HFFc6 (cell line): ENCODE results near the gene ARF6. TPM values are rescaled to one million over a fixed set of nuclear protein-coding genes. Genes with fewer than 3 reads are reported as not detected.

Experiments
- DNase-seq: peaks from one replicate; pipeline ENCODE4 v3.0.0-alpha.2; 2018
- H3K27ac Mint-ChIP-seq: 2 replicates; pipeline ENCODE4 v1.8.0; 2020; ENCODE audit warnings: mild to moderate bottlenecking, mixed read lengths
- H3K27me3 Mint-ChIP-seq: 2 replicates; pipeline ENCODE4 v1.8.0; 2021; ENCODE audit warnings: mild to moderate bottlenecking, moderate library complexity, mixed read lengths; ENCODE audit not compliant: insufficient read depth
- H3K36me3 Mint-ChIP-seq: 2 replicates; pipeline ENCODE4 v1.8.0; 2021; ENCODE audit warnings: low read depth, mixed read lengths
- H3K4me1 Mint-ChIP-seq: 2 replicates; pipeline ENCODE4 v1.8.0; 2020; ENCODE audit warnings: low read depth, mixed read lengths
- H3K4me3 Mint-ChIP-seq: 2 replicates; pipeline ENCODE4 v1.8.0; 2020; ENCODE audit warnings: mild to moderate bottlenecking, moderate library complexity, mixed read lengths
- H3K9me3 Mint-ChIP-seq: 2 replicates; pipeline ENCODE4 v1.8.0; 2020; ENCODE audit warnings: mild to moderate bottlenecking, mixed read lengths
- CTCF ChIP-seq: fragments of 200-600 bp; sonication (generic); IDR thresholded peaks from 2 replicates; pipeline ENCODE4 v1.5.0; 2021; ENCODE audit warnings: antibody characterized with exemption, mild to moderate bottlenecking
- total RNA-seq, 6 experiments: library from RNA; stranded (reverse); fragmentation: NEBNext Ultra II Directional; extraction: Animal tissue kit (Norgen Biotek cat#: 25700); gene quantifications; 2 replicates in 1 of 6; 3 replicates in 5 of 6; pipeline ENCODE4 v1.2.3, GENCODE V29; 2021

Gene ARF6
- total RNA-seq, 6 experiments from 2014 or later, result 92.2 to 111 (median 94.7) TPM

DNA sequence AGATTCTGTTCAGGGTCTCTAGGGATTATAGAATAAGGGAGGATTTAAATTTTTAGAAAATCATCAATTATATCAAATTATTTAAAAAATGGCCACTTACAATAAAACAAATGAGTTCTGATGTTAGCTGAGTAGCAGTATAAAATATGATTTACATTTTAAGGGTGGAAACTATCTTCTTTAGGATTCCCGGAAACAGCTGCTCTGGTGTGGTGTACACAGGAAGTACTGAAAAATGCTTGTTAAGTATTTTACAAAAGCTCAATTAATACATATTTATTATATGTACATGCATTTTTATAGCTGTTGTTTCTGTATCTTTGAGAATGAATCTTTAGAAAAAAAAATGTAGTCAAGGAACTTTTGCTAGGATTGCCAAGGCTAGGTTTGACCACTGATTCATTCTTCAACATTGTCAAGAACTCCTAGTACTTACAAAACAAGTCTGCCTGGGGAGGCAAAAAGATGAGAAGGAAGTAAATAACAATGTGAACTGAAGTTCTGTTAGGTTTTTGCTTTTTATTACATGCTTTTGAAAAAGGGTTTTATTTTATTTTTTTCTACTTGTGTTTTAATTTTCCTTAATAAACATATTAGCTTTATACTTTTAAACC lies 48.0 kb downstream of the ARF6 start:
- H3K36me3 Mint-ChIP-seq, result peaks cover 18% of the 10 kb centered on the region
- H3K27ac Mint-ChIP-seq, result peak overlapping the region; percentile 14

DNA sequence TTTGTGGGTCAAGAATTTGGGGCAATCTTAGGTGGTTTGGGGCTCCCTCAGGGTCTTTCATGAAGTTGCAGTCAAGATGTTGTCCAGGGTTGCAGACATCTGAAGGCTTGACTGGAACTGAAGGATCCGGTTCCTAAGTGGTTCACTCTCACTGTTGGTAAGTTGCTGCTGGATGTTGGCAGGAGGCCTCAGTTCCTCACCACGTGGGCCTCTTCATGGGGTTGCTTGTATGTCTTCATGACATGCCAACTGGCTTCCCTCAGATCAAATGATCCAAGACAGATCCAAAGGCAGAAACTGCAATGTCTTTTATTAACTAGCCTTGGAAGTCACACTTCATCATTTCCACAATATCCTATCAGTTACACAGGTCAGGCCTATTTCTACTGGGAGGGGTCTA lies 49.2 kb downstream of the ARF6 start:
- peaks cover 9% of the 10 kb centered on the region; the same call in 1 of the 2 replicates for H3K36me3 Mint-ChIP-seq
- H3K4me3 Mint-ChIP-seq, result no peak overlapping the region
- peaks cover 9% of the 10 kb centered on the region for H3K9me3 Mint-ChIP-seq
- H3K4me1 Mint-ChIP-seq, result peaks cover 38% of the 10 kb centered on the region
- no peak for DNase-seq
- no peaks in the 10 kb centered on the region; the same call in none of the 2 replicates for H3K27me3 Mint-ChIP-seq
- no peak overlapping the region for H3K27ac Mint-ChIP-seq
- no peak for TF ChIP-seq CTCF

More for the DNA sequence above, 48.0 kb downstream of the ARF6 start:
- H3K4me3 Mint-ChIP-seq, result no peak overlapping the region
- peaks cover 17% of the 10 kb centered on the region for H3K9me3 Mint-ChIP-seq
- no peak for TF ChIP-seq CTCF
- DNase-seq, result peak; percentile 63
- peaks cover 26% of the 10 kb centered on the region for H3K4me1 Mint-ChIP-seq
- H3K27me3 Mint-ChIP-seq, result no peaks in the 10 kb centered on the region; the same call in none of the 2 replicates

- Mint-ChIP-seq H3K4me1 (peaks cover 55% of the 10 kb centered on the region), H3K4me3 (no peak overlapping the region), H3K27me3 (peaks cover 2% of the 10 kb centered on the region; the same call in 1 of the 2 replicates), H3K9me3 (no peaks in the 10 kb centered on the region; the same call in 1 of the 2 replicates), H3K36me3 (peaks cover under 1% of the 10 kb centered on the region; the same call in 1 of the 2 replicates), H3K27ac (no peak overlapping the region)
- DNase-seq, result no peak
- no peak for TF ChIP-seq CTCF
Measured at GRCh38 chr14:49944501-49944900, 51.6 kb downstream of the ARF6 start.

GRCh38 chr14:49945448-49946319 lies 52.8 kb downstream of the ARF6 start:
- Mint-ChIP-seq H3K36me3 (no peaks in the 10 kb centered on the region), H3K27ac (no peak overlapping the region), H3K27me3 (peaks cover 2% of the 10 kb centered on the region; the same call in 1 of the 2 replicates), H3K4me3 (no peak overlapping the region), H3K4me1 (peaks cover 52% of the 10 kb centered on the region), H3K9me3 (no peaks in the 10 kb centered on the region)
- TF ChIP-seq CTCF, result no peak
- no peak for DNase-seq

Other genes with a start within 250 kb of the ARF6 start
- 10 to 100 TPM in 2 of 6 experiments, 1 to 10 TPM in 4; 4.5 to 11.6 (median 8.7) TPM for gene POLE2, start 204.9 kb upstream of the ARF6 start, total RNA-seq
- 1 to 10 TPM in 5 of 6 experiments, under 1 TPM in 1; 0.97 to 1.6 (median 1.2) TPM for gene KLHDC1, start 200.0 kb upstream of the ARF6 start, total RNA-seq
- 10 to 100 TPM; 29.8 to 35.5 (median 33.8) TPM for gene KLHDC2, start 124.9 kb upstream of the ARF6 start, total RNA-seq
- 10 to 100 TPM; 55.5 to 69.7 (median 56.9) TPM for gene NEMF, start 40.3 kb upstream of the ARF6 start, total RNA-seq
- 1 to 10 TPM; 4.6 to 6.2 (median 5.4) TPM for gene VCPKMT, start 223.5 kb downstream of the ARF6 start, total RNA-seq